GM10248 (cell line): ENCODE measurements around the gene EFNA4.

Experiments
- CTCF ChIA-PET: fragments of 300-600 bp; sonication (Branson Sonifier 250); formaldehyde crosslinking; extraction: SDS; loops from one replicate; lab custom pipeline; 2021; ENCODE audit warnings: antibody characterized with exemption; lab: Yijun Ruan, JAX
- POLR2A ChIA-PET: fragments of 350-650 bp; sonication (Branson Sonifier 250); formaldehyde crosslinking; extraction: SDS; loops from one replicate; lab custom pipeline; 2020; ENCODE audit warnings: antibody characterized with exemption; lab: Yijun Ruan, JAX
- DNase-seq: peaks from one replicate; pipeline ENCODE4 v3.0.0; 2012; ENCODE audit errors: extremely low spot score
- TF ChIP-seq, protein P1 (sequence below): IDR thresholded peaks from 2 replicates; pipeline ENCODE4 v1.5.1; 2012; ENCODE audit warnings: mild to moderate bottlenecking, low read depth; ENCODE audit errors: extremely low read depth, missing control alignments, control extremely low read depth

EFNA4 gene

DNA sequence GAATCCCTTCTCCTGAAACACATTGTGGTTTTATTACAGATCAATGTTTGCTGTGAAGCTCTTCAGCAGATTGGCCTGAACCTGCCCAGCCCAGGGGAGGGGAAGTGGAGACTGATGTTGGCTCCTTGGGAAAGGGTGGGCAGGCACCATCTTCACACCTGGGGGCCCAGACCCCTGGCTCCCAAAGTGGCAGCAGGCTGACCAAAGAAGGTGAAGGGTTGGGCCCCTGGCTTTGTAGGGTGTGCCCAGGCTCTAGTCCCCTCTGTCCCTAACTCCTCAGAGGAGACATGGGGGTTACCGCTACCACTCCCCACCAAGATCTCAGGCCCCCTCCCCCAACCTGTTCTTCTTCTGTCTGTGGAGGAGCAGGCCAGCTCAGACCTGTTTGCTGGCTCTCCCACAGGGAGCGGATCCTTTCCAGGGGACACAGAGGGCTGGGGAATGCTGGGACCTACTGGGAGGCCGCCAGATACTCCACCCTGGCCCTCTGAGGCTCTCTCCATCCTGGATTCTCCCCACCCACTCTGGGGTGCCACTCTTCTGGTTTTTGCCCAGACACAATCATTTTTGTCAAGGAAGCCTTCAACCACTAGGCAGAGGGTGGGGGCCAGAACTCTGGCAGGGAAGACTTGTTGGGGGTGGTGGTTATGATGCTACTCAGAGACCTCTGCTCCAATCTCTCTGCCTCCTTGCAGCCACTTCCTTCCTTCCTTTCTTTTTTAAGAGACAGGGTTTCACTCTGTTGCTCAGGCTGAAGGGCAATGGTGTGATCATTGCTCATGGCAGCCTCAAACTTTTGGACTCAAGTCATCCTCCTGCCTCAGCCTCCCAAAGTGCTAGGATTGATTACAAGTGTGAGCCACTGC, 10.1 kb downstream of the EFNA4 start:
- DNase-seq, result no peak
- TF ChIP-seq, protein P1, sequence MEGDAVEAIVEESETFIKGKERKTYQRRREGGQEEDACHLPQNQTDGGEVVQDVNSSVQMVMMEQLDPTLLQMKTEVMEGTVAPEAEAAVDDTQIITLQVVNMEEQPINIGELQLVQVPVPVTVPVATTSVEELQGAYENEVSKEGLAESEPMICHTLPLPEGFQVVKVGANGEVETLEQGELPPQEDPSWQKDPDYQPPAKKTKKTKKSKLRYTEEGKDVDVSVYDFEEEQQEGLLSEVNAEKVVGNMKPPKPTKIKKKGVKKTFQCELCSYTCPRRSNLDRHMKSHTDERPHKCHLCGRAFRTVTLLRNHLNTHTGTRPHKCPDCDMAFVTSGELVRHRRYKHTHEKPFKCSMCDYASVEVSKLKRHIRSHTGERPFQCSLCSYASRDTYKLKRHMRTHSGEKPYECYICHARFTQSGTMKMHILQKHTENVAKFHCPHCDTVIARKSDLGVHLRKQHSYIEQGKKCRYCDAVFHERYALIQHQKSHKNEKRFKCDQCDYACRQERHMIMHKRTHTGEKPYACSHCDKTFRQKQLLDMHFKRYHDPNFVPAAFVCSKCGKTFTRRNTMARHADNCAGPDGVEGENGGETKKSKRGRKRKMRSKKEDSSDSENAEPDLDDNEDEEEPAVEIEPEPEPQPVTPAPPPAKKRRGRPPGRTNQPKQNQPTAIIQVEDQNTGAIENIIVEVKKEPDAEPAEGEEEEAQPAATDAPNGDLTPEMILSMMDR, result no peak
- ChIA-PET POLR2A (no interaction called here), CTCF (interaction anchor here (0.8 to 8.4 kb wide), 6 partner anchors 9 to 19 kb away, joined by 3 to 96 read pairs (median 25); partner anchors contain the start of gene EFNA4)

DNA sequence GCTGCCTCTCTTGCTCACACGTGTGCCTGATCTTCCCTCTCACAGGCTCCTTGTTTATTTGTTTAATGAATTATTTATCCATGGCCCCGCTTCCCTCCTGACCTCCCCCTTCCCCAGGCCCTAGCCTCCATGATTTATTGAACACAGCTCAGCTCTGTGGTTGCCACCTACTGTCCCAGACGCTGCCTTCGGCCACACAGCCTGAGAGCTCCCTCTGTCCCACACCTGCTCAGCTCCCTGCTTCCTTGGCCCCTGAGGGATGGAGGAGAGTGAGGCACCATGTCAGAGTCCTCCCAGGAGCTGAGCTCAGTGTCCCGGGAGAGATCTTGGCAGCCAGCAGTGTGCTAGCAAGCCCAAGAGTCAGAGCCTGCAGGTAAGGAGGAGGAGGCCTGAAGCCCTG, 12.0 kb downstream of the EFNA4 start:
- TF ChIP-seq, protein P1, result no peak
- ChIA-PET CTCF (interaction anchor here (1.3 to 8.4 kb wide), 11 partner anchors 9 to 516 kb away, joined by 3 to 96 read pairs (median 5); partner anchors contain the start of genes EFNA4, KRTCAP2 and PMVK), POLR2A (no interaction called here)
- no peak for DNase-seq

DNA sequence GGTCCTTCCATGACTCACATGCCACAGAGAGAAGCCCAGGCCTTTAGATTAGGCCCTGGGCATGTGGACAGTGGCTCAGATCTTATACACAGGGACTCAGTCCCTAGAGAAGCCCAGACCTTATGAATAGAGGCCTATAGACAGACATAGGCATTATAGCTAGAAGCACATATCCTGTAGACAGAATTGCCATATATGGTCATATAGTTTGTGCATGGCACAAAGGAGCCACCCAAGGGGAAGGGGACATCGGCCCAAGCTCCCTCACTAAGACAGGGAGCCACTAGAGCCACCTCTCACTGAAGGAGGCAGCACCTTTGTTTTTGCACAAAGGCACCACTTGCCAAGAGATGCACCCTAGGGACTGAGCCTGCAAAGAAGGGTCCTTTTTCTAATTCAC, 12.8 kb downstream of the EFNA4 start:
- TF ChIP-seq, protein P1, result no peak
- no peak for DNase-seq
- ChIA-PET POLR2A (interaction anchor here (0.5 kb wide), 1 partner anchor 32 kb away, joined by 3 read pairs; no protein-coding TSS in a partner anchor), CTCF (interaction anchor here (0.6 to 8.4 kb wide), 8 partner anchors 8 to 517 kb away, joined by 3 to 96 read pairs (median 6); partner anchors contain the start of genes EFNA4 and PMVK)

DNA sequence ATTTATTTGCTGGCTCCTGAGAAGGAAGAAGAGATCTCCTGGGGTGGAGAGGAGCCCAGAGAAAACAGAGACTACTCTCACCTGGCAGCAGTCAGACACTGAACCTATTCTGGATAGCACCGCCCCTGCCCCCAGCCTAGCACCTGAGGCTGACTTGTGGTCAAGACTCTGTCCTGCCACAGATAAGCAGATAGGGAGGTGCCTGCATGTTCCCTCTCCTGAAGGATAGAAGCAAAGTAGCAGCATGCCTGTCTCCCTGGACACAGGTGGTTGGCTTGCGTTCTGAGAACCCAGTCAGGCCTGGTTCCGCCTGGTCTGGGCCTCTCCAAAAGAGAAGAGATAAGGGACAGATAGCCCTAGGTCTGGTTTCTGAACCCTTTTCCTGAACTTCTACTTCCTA, 13.8 kb downstream of the EFNA4 start:
- ChIA-PET CTCF (interaction anchor here (1.5 to 8.4 kb wide), 4 partner anchors 7 to 33 kb away, joined by 5 to 96 read pairs (median 24); partner anchors contain the start of gene EFNA4), POLR2A (no interaction called here)
- TF ChIP-seq, protein P1, result no peak
- no peak for DNase-seq

DNA sequence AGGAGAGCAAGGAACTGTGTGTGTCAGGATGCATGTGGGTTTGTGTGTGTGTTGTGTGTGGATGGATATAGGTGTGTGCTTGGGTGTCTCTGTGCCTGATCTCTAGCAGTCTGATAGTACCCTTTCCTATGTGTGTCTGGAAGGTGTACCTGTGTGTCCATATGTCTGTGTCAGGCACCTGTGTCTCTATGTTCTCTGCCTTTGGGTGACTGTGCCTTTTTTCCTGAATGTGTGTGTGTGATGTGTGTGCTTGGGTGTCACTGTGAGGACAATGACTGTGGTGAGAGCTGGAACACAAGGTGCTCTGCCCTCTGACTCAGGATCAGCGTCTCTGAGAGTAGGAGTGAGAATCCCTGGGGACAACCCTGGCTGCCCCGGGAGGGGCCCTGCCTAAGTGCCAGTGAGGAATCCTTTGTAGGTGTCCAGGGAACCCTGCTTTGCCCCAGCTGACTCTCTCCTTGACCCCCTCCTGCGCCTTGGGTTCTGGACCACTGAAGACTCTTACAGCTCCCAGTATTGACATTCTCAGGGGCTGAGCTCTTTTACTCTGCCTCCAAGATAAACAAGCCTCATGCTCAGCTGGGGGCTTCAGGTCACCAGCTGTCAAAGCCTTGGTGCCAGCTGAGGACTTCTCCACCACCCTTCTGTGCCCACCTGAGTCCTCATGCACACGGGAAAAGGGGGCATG, 14.4 kb downstream of the EFNA4 start:
- CTCF ChIA-PET, result interaction anchor here (1.0 to 8.4 kb wide), 7 partner anchors 13 to 408 kb away, joined by 4 to 96 read pairs (median 5); partner anchors contain the start of genes ADAM15 and EFNA4
- no peak for DNase-seq

More for the DNA sequence above, 14.4 kb downstream of the EFNA4 start:
- TF ChIP-seq, protein P1, result no peak
- POLR2A ChIA-PET, result no interaction called here
